ENCODE results near the gene MRPS15.

MRPS15 gene

GRCh38 chr1:36457691-36458090 lies 6.5 kb downstream of the MRPS15 start:
- DNase-seq (ENCODE audit: low spot score), result no peak

- DNase-seq (ENCODE audit: low spot score), result no peak
Observed at GRCh38 chr1:36456391-36456928, 7.7 kb downstream of the MRPS15 start.

GRCh38 chr1:36455386-36455785 lies 8.8 kb downstream of the MRPS15 start:
- no peak for DNase-seq (ENCODE audit: low spot score)

- no peak for DNase-seq (ENCODE audit: low spot score)
Observed at GRCh38 chr1:36453600-36454388, 10.4 kb downstream of the MRPS15 start.

- DNase-seq (ENCODE audit: low spot score), result no peak
Observed at GRCh38 chr1:36453051-36453450, 11.1 kb downstream of the MRPS15 start.

GRCh38 chr1:36450919-36451305 lies 13.3 kb downstream of the MRPS15 start:
- no peak for DNase-seq (ENCODE audit: low spot score)

- DNase-seq (ENCODE audit: low spot score), result peak; percentile 95
Observed at GRCh38 chr1:36450270-36450918, 13.8 kb downstream of the MRPS15 start, which contains the start of gene OSCP1. Gene OSCP1 (minus strand): TSS chr1:36450451. CDS start chr1:36450369, 82 bp downstream.

GRCh38 chr1:36448530-36449056 lies 15.6 kb downstream of the MRPS15 start:
- no peak for DNase-seq (ENCODE audit: low spot score)

GRCh38 chr1:36447450-36447849 lies 16.7 kb downstream of the MRPS15 start:
- no peak for DNase-seq (ENCODE audit: low spot score)

GRCh38 chr1:36446746-36447145 lies 17.4 kb downstream of the MRPS15 start:
- no peak for DNase-seq (ENCODE audit: low spot score)

- no peak for DNase-seq (ENCODE audit: low spot score)
Observed at GRCh38 chr1:36446271-36446670, 17.9 kb downstream of the MRPS15 start.

GRCh38 chr1:36443297-36443696 lies 20.9 kb downstream of the MRPS15 start:
- DNase-seq (ENCODE audit: low spot score), result no peak

- no peak for DNase-seq (ENCODE audit: low spot score)
Observed at GRCh38 chr1:36442337-36442736, 21.8 kb downstream of the MRPS15 start.

GRCh38 chr1:36440646-36441045 lies 23.5 kb downstream of the MRPS15 start:
- no peak for DNase-seq (ENCODE audit: low spot score)

GRCh38 chr1:36440044-36440443 lies 24.1 kb downstream of the MRPS15 start:
- DNase-seq (ENCODE audit: low spot score), result no peak

- DNase-seq (ENCODE audit: low spot score), result no peak
Observed at GRCh38 chr1:36438715-36439114, 25.5 kb downstream of the MRPS15 start.

GRCh38 chr1:36436821-36437220 lies 27.4 kb downstream of the MRPS15 start:
- no peak for DNase-seq (ENCODE audit: low spot score)

GRCh38 chr1:36433102-36433501 lies 31.1 kb downstream of the MRPS15 start:
- no peak for DNase-seq (ENCODE audit: low spot score)

- no peak for DNase-seq (ENCODE audit: low spot score)
Observed at GRCh38 chr1:36432616-36433015, 31.6 kb downstream of the MRPS15 start.

GRCh38 chr1:36425791-36426190 lies 38.4 kb downstream of the MRPS15 start:
- no peak for DNase-seq (ENCODE audit: low spot score)

- DNase-seq (ENCODE audit: low spot score), result no peak
Observed at GRCh38 chr1:36421649-36422048, 42.5 kb downstream of the MRPS15 start.

- peak; percentile 90 for DNase-seq (ENCODE audit: low spot score)
Observed at GRCh38 chr1:36420836-36421317, 43.3 kb downstream of the MRPS15 start.

- no peak for DNase-seq (ENCODE audit: low spot score)
Observed at GRCh38 chr1:36420409-36420808, 43.8 kb downstream of the MRPS15 start.

All from NAMALWA (cell line).